Type B pancreatic cell (in vitro differentiated cells): ENCODE measurements around the gene ARCN1. TPM values are rescaled to one million over a fixed set of nuclear protein-coding genes. Genes with fewer than 3 reads are reported as not detected.

ENCODE experiments used
- DNase-seq: peaks from one replicate; pipeline ENCODE4 v3.0.0; 2021; ENCODE audit warnings: mixed read lengths; ENCODE audit not compliant: unreplicated experiment; ENCODE audit errors: extremely low spot score
- H3K27ac Mint-ChIP-seq: 2 replicates; pipeline ENCODE4 v1.8.0; 2021; ENCODE audit warnings: mild to moderate bottlenecking, mixed read lengths
- H3K27me3 Mint-ChIP-seq: 2 replicates; pipeline ENCODE4 v1.8.0; 2021; ENCODE audit warnings: mixed read lengths
- H3K36me3 Mint-ChIP-seq: 2 replicates; pipeline ENCODE4 v1.8.0; 2021; ENCODE audit warnings: mixed read lengths
- H3K4me1 Mint-ChIP-seq: one replicate; pipeline ENCODE4 v1.8.0; 2021; ENCODE audit warnings: mixed read lengths; ENCODE audit not compliant: unreplicated experiment
- H3K4me3 Mint-ChIP-seq: 2 replicates; pipeline ENCODE4 v1.8.0; 2021; ENCODE audit warnings: mild to moderate bottlenecking, mixed read lengths
- H3K9me3 Mint-ChIP-seq: 2 replicates; pipeline ENCODE4 v1.8.0; 2021; ENCODE audit warnings: mixed read lengths
- CTCF ChIP-seq: fragments of 200-600 bp; sonication (generic); conservative IDR thresholded peaks from 2 replicates; pipeline ENCODE4 v1.5.0; 2021; ENCODE audit warnings: antibody characterized with exemption, mild to moderate bottlenecking
- total RNA-seq: library from RNA; stranded (reverse); gene quantifications from 2 replicates; pipeline ENCODE4 v1.2.1, GENCODE V29; 2021; ENCODE audit warnings: low replicate concordance

Gene ARCN1
- total RNA-seq, 1 donor from 2014 or later, result 139 TPM

- peaks cover under 1% of the 10 kb centered on the region for H3K27me3 Mint-ChIP-seq
- H3K4me3 Mint-ChIP-seq, result peak overlapping the region; percentile 56
- no peaks in the 10 kb centered on the region for H3K9me3 Mint-ChIP-seq
- DNase-seq, result no peak
- peak overlapping the region; percentile 60 for H3K27ac Mint-ChIP-seq
- H3K36me3 Mint-ChIP-seq, result no peaks in the 10 kb centered on the region
- no peak for TF ChIP-seq CTCF
- H3K4me1 Mint-ChIP-seq, result peaks cover 51% of the 10 kb centered on the region
These were observed 46.8 kb downstream of the ARCN1 start for GRCh38 chr11:118618991-118619375.

GRCh38 chr11:118619444-118620197 is 47.4 kb downstream of the ARCN1 start:
- TF ChIP-seq CTCF, result no peak
- H3K4me1 Mint-ChIP-seq, result peaks cover 51% of the 10 kb centered on the region
- no peak for DNase-seq
- H3K27ac Mint-ChIP-seq, result peak overlapping the region; percentile 31
- H3K27me3 Mint-ChIP-seq, result no peaks in the 10 kb centered on the region
- peak overlapping the region; percentile 74 for H3K4me3 Mint-ChIP-seq
- H3K9me3 Mint-ChIP-seq, result no peaks in the 10 kb centered on the region
- no peaks in the 10 kb centered on the region for H3K36me3 Mint-ChIP-seq

- DNase-seq, result no peak
- Mint-ChIP-seq H3K36me3 (no peaks in the 10 kb centered on the region), H3K27ac (peak overlapping the region; percentile 67), H3K4me3 (peak overlapping the region; percentile 91), H3K9me3 (no peaks in the 10 kb centered on the region), H3K27me3 (no peaks in the 10 kb centered on the region), H3K4me1 (peaks cover 46% of the 10 kb centered on the region)
- TF ChIP-seq CTCF, result no peak
These were observed 48.4 kb downstream of the ARCN1 start for GRCh38 chr11:118620529-118621070.

GRCh38 chr11:118621071-118621783 is 49.0 kb downstream of the ARCN1 start:
- H3K27me3 Mint-ChIP-seq, result no peaks in the 10 kb centered on the region
- peaks cover 40% of the 10 kb centered on the region for H3K4me1 Mint-ChIP-seq
- peak; percentile 87 for DNase-seq
- no peaks in the 10 kb centered on the region for H3K36me3 Mint-ChIP-seq
- H3K4me3 Mint-ChIP-seq, result peak overlapping the region; percentile 91
- H3K9me3 Mint-ChIP-seq, result no peaks in the 10 kb centered on the region
- H3K27ac Mint-ChIP-seq, result peak overlapping the region; percentile 67
- no peak for TF ChIP-seq CTCF

- no peak for TF ChIP-seq CTCF
- DNase-seq, result no peak
- H3K4me3 Mint-ChIP-seq, result peak overlapping the region; percentile 91
- H3K27ac Mint-ChIP-seq, result peak overlapping the region; percentile 40
- no peaks in the 10 kb centered on the region for H3K9me3 Mint-ChIP-seq
- H3K4me1 Mint-ChIP-seq, result peaks cover 37% of the 10 kb centered on the region
- H3K27me3 Mint-ChIP-seq, result no peaks in the 10 kb centered on the region
- no peaks in the 10 kb centered on the region for H3K36me3 Mint-ChIP-seq
These were observed 49.7 kb downstream of the ARCN1 start for GRCh38 chr11:118621784-118622375.
